ENCODE data around the gene CPT1A. TPM values are rescaled to one million over a fixed set of nuclear protein-coding genes. Genes with fewer than 3 reads are reported as not detected.
"Not testable (repeated sequence)": the region's sequence is repeated elsewhere in the genome, so short reads cannot be mapped to it uniquely, and the experiment has no call there.

Gene CPT1A
- total RNA-seq: 25.2 and 25.9 TPM in 2 replicates

DNA sequence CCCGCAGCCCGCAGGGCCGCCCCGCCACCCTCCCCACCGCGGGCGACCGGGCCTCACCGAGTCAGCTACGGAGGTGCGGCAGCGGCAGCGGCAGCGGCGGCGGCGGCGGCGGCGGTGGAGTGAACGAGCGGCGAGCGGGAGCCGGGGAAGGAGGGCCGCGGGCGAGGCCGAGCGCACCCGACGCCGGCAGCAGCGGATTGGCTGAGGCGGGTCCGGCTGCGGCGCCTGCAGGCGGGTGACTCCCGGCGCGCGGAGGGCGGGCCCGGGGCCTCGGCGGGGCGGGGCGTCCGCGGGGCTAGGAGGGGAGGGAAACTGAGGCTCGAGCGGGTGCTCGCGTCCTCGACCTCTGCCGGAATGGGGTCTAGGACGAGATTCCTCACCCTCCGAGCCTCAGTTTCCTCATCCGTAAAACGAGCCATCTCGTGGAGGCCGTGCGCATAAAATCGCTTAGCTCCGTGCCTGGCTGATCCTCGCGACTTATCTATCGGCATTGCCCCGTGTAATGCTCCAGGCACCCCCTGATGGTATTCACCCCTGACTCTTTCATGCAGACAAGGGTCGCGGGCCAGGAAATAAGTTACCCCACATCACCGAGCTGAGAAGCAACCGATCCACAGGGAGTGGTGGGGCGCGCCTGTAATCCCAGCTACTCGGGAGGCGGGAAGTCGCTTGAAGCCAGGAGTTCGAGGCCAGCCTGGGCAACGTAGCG, at the start of gene CPT1A:
TSS of gene CPT1A (minus strand) at position 199 of the 709 bp plus-strand sequence. CDS start 26,442 bp downstream, outside the sequence.
- H3K4me1 Mint-ChIP-seq: peaks cover 39% of the 10 kb centered on the region
- intact Hi-C loops (cut with micrococcal nuclease): loop anchor here (2.0 to 5.0 kb wide), 5 partner anchors 91 to 1360 kb away; partner anchors contain the start of genes CCND1, FADD, PPP6R3 and TESMIN

DNA sequence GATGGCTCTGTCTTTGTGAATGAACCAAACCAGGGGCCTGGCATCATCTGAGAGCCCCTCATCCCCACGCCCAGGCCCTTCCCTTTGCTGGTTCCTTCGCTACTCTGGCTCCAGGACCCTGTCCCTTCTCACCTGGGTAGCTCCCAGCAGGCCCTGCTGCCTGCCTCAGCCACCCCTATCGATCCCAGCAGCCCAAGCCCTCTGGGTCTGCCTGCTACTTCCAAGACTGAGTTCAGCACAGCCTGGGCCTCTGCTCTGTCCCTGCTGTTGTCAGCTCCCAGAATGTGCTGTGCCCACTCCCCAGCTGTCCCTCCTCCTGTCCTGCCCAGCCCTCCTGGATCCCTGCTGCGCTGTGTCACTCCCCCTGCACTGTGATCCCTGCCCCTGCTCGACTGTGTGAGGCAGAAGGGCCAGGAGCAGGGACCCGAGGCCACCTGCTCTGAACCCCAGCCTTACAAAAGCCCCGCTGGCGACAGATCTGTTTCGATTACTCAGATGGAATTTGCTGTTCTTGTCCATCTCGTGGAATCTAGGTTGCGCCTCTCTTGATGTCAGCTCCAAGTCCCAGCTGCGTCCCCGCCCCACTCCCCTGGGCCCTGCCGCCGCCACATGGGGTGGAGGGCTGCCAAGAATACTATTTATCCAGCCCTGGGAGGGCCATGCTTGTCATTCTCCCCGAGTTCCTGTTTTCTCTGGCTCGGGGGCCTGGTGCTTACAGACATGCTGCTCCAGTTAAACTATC, 48.9 kb upstream of the CPT1A start:
- DNase-seq: no peak
- no peaks in the 10 kb centered on the region for H3K9me3 Mint-ChIP-seq
- intact Hi-C loops (cut with micrococcal nuclease): no loop called here
- H3K27me3 Mint-ChIP-seq: no peaks in the 10 kb centered on the region
- peaks cover 32% of the 10 kb centered on the region for H3K36me3 Mint-ChIP-seq (ENCODE audit: low read depth)
- no peak overlapping the region for H3K27ac Mint-ChIP-seq
- H3K4me3 Mint-ChIP-seq: no peak overlapping the region
- peaks cover 2% of the 10 kb centered on the region for H3K4me1 Mint-ChIP-seq

More for the DNA sequence above, at the start of gene CPT1A:
- Mint-ChIP-seq H3K27ac (peak within 1 kb of the TSS; percentile 73), H3K9me3 (no peaks in the 10 kb centered on the region), H3K36me3 (ENCODE audit: low read depth) (no peaks in the 10 kb centered on the region), H3K4me3 (peak within 1 kb of the TSS; percentile 81), H3K27me3 (peaks cover 8% of the 10 kb centered on the region)
- peak; percentile 94 for DNase-seq

- no peak overlapping the region for H3K27ac Mint-ChIP-seq
- H3K9me3 Mint-ChIP-seq: no peaks in the 10 kb centered on the region
- DNase-seq: no peak
- no peaks in the 10 kb centered on the region for H3K27me3 Mint-ChIP-seq
- peaks cover 32% of the 10 kb centered on the region for H3K36me3 Mint-ChIP-seq (ENCODE audit: low read depth)
- intact Hi-C loops (cut with micrococcal nuclease): no loop called here
- no peak overlapping the region for H3K4me3 Mint-ChIP-seq
- H3K4me1 Mint-ChIP-seq: peaks cover 2% of the 10 kb centered on the region
These were observed 48.3 kb upstream of the CPT1A start for GRCh38 chr11:68889948-68890446.

GRCh38 chr11:68884827-68885226, 43.1 kb upstream of the CPT1A start:
- DNase-seq; H3K27me3 Mint-ChIP-seq; H3K9me3 Mint-ChIP-seq; H3K27ac Mint-ChIP-seq; H3K4me3 Mint-ChIP-seq; H3K4me1 Mint-ChIP-seq; intact Hi-C loops (cut with micrococcal nuclease): not testable (repeated sequence)
- H3K36me3 Mint-ChIP-seq (ENCODE audit: low read depth): peaks cover 13% of the 10 kb centered on the region

DNA sequence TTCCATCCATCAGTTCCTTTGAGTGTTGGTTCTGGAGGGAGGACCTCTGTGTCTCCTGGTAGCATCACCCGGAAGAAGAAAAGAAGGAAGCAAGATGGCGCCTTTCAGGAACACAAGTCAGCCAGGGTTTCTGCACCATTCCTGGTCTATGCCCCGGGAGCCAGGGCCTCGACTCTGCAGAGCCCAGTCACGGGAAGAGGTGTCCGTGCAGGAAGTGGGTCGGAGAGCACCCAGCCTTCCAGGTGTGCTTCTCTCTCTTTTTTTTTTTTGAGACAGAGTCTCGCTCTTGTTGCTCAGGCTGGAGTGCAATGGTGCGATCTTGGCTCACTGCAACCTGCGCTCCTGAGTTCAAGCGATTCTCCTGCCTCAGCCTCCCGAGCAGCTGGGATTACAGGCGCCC, 40.7 kb upstream of the CPT1A start:
- H3K4me3 Mint-ChIP-seq: no peak overlapping the region
- peaks cover 12% of the 10 kb centered on the region for H3K36me3 Mint-ChIP-seq (ENCODE audit: low read depth)
- no peaks in the 10 kb centered on the region for H3K4me1 Mint-ChIP-seq
- H3K27ac Mint-ChIP-seq: no peak overlapping the region
- no peak for DNase-seq
- intact Hi-C loops (cut with micrococcal nuclease): no loop called here
- H3K27me3 Mint-ChIP-seq: no peaks in the 10 kb centered on the region
- H3K9me3 Mint-ChIP-seq: no peaks in the 10 kb centered on the region

DNA sequence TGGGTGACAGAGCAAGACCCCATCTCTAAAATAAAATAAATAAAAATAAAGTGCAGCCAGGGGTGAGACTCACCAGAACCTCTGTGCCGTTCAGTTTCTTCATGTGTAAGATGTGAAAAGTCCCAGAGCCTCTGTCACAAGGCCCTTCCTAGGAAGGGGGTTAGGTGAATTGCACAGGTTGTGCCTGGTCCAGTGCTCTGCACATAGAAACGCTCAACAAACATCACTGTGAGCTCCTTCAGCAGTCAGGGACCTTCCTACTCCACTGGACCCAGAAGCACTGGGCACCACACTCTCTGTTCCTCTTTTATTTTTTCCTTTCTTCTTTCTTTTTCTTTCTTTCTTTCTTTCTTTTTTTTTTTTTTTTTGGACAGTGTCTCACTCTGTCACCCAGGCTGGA, 39.6 kb upstream of the CPT1A start:
- intact Hi-C loops (cut with micrococcal nuclease): no loop called here
- DNase-seq: no peak
- Mint-ChIP-seq H3K27me3 (no peaks in the 10 kb centered on the region), H3K4me3 (no peak overlapping the region), H3K27ac (no peak overlapping the region), H3K36me3 (ENCODE audit: low read depth) (peaks cover 9% of the 10 kb centered on the region), H3K9me3 (no peaks in the 10 kb centered on the region), H3K4me1 (no peaks in the 10 kb centered on the region)

DNA sequence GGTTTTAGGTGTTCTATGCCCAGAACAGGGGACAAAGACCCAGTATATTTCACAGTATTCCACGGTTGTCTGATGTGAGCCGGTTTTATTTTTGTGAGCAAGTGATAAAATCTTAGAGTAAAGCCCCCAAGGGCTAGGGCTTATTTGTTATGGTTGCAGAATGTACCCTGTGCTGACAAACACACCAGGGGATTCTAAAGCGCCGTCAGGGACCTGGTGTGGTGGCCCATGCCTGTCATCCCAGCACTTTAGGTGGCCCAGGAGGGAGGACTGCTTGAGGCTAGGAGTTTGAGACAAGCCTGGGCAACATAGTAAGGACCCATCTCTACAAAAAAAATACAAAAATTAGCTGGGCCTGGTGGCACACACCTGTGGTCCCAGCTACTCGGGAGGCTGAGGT, 39.1 kb upstream of the CPT1A start:
- no peaks in the 10 kb centered on the region for H3K9me3 Mint-ChIP-seq
- H3K27ac Mint-ChIP-seq: no peak overlapping the region
- H3K27me3 Mint-ChIP-seq: no peaks in the 10 kb centered on the region
- intact Hi-C loops (cut with micrococcal nuclease): no loop called here
- no peak overlapping the region for H3K4me3 Mint-ChIP-seq
- H3K4me1 Mint-ChIP-seq: no peaks in the 10 kb centered on the region
- peaks cover 9% of the 10 kb centered on the region for H3K36me3 Mint-ChIP-seq (ENCODE audit: low read depth)
- DNase-seq: no peak

GRCh38 chr11:68878022-68878421, 36.3 kb upstream of the CPT1A start:
- H3K4me3 Mint-ChIP-seq: no peak overlapping the region
- intact Hi-C loops (cut with micrococcal nuclease): no loop called here
- peaks cover 4% of the 10 kb centered on the region for H3K27me3 Mint-ChIP-seq
- no peaks in the 10 kb centered on the region for H3K4me1 Mint-ChIP-seq
- peaks cover 3% of the 10 kb centered on the region for H3K36me3 Mint-ChIP-seq (ENCODE audit: low read depth)
- no peak overlapping the region for H3K27ac Mint-ChIP-seq
- no peak for DNase-seq
- no peaks in the 10 kb centered on the region for H3K9me3 Mint-ChIP-seq

DNA sequence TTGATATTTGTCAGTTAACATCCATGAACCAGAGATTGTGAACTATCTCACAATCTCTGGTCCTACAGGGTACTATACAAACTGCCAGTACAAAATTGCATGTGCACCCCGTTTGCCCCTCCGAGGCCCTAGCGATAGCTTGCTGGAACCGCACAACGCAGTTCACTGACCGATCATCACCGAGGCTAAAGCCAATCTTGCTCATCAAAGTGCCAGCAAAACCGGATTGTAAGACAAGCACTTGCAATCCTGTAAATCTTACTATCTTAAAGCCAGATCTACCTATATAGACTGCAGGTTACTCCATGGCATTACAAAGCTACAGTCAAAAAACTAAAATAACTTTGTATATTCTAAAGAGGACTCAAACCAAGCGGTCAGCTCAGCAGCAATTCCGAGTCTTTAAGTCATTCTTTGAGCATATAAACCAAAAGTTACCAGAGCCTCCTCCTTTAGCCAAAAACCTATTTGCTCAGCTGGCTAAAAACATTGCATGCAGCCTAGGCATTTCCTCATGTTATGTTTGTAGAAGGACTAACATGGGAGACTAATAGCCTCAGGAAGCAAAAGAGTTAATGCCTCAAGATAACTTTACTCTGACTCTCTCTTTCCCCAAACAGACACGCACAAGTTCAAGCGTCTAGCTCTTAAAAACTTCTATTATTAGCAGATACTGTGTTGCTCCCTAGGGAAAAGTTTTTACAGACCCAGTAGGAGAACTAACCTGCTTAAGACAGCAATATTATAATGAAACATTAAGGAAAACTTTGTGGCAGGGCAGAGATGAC, 30.7 kb upstream of the CPT1A start:
- Mint-ChIP-seq H3K9me3 (no peaks in the 10 kb centered on the region), H3K36me3 (ENCODE audit: low read depth) (no peaks in the 10 kb centered on the region), H3K27me3 (peaks cover 35% of the 10 kb centered on the region), H3K4me1 (peaks cover 9% of the 10 kb centered on the region), H3K27ac (no peak overlapping the region), H3K4me3 (no peak overlapping the region)
- no peak for DNase-seq
- intact Hi-C loops (cut with micrococcal nuclease): no loop called here

DNA sequence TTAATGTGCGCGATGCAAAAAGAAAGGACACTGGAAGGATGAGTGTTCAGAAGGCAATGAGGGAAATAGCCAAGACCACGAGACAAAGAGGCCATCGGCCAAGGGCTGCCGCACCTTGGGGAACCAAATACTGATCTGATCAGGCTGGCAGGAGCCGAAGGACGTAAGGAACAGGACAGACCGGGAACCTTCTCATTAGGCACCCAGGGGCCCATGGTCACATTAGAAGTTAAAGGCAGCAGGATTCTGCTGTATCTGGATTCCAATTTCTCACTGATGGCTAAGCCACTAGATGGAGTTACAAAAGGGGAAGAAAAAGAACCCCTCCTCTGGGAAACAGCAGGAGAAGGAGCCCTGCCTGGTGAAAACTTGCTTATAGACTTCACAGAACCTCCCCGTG, 28.8 kb upstream of the CPT1A start:
- Mint-ChIP-seq H3K36me3 (ENCODE audit: low read depth) (no peaks in the 10 kb centered on the region), H3K4me1 (peaks cover 9% of the 10 kb centered on the region), H3K27me3 (peaks cover 35% of the 10 kb centered on the region), H3K9me3 (no peaks in the 10 kb centered on the region), H3K27ac (no peak overlapping the region), H3K4me3 (peak overlapping the region; percentile 76)
- DNase-seq: no peak
- intact Hi-C loops (cut with micrococcal nuclease): no loop called here

GRCh38 chr11:68868221-68868835, 26.6 kb upstream of the CPT1A start:
- Mint-ChIP-seq H3K36me3 (ENCODE audit: low read depth) (no peaks in the 10 kb centered on the region), H3K27me3 (peaks cover 34% of the 10 kb centered on the region), H3K9me3 (no peaks in the 10 kb centered on the region), H3K27ac (no peak overlapping the region), H3K4me1 (peaks cover 9% of the 10 kb centered on the region), H3K4me3 (no peak overlapping the region)
- intact Hi-C loops (cut with micrococcal nuclease): no loop called here
- DNase-seq: no peak

GRCh38 chr11:68867066-68867465, 25.4 kb upstream of the CPT1A start:
- no peak for DNase-seq
- Mint-ChIP-seq H3K27me3 (peaks cover 28% of the 10 kb centered on the region), H3K9me3 (no peaks in the 10 kb centered on the region), H3K4me1 (peaks cover 9% of the 10 kb centered on the region), H3K27ac (no peak overlapping the region), H3K4me3 (no peak overlapping the region), H3K36me3 (ENCODE audit: low read depth) (no peaks in the 10 kb centered on the region)
- intact Hi-C loops (cut with micrococcal nuclease): no loop called here

DNA sequence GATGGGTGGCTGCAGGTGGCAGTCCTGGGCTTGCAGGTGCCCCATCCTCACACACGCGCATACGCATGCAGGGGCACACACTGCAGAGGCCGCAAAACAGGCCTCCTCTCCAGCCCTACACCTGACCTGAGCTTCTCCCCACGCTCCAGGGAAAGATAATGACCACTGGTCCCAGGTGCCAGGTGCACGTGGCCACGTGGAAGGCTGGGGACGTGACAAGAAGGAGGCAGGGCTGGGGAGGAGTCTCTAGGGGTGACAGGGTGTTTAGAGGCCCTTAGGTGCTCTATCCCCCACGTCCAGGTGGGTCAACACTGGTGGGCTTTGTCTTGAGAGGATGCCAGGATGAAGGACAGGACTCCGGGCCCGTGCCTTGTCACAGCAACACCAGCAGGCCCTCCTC, 23.5 kb upstream of the CPT1A start:
- Mint-ChIP-seq H3K27ac (no peak overlapping the region), H3K27me3 (peaks cover 15% of the 10 kb centered on the region), H3K4me3 (no peak overlapping the region), H3K36me3 (ENCODE audit: low read depth) (no peaks in the 10 kb centered on the region), H3K9me3 (no peaks in the 10 kb centered on the region), H3K4me1 (peaks cover 9% of the 10 kb centered on the region)
- no peak for DNase-seq
- intact Hi-C loops (cut with micrococcal nuclease): no loop called here

Data from activated CD4-positive, alpha-beta T cell treated with anti-CD3 and anti-CD28 coated beads, Interleukin-2, amount 10 ng/mL, durations not matched to agents 24 days and 14 days (primary cell).